ENCODE results near the gene PPP1R1C.

PPP1R1C gene

GRCh38 chr2:181978351-181979150 is 7.1 kb upstream of the PPP1R1C start:
- Histone ChIP-seq H3K4me1 (ENCODE audit: control insufficient read depth, low read length) (no peaks in the 10 kb centered on the region), H3K9me2 (replicated peaks; ENCODE audit: control insufficient read depth, low read length) (no peaks in the 10 kb centered on the region), H3K27me3 (ENCODE audit: control insufficient read depth, low read length) (no peaks in the 10 kb centered on the region), H3K36me3 (ENCODE audit: control insufficient read depth, low read length) (no peaks in the 10 kb centered on the region), H3K4me3 (ENCODE audit: low read length) (no peak overlapping the region), H3K4me2 (ENCODE audit: low read length) (no peak overlapping the region), H3K9me3 (ENCODE audit: control insufficient read depth, insufficient read depth, low read length) (no peaks in the 10 kb centered on the region), H4K20me1 (ENCODE audit: control insufficient read depth, insufficient read depth, low read depth, low read length) (no peaks in the 10 kb centered on the region), H3F3A (ENCODE audit: control insufficient read depth, insufficient read depth) (no peaks in the 10 kb centered on the region), H3K27ac (ENCODE audit: low read depth, low read length) (no peak overlapping the region), H3K79me2 (ENCODE audit: control insufficient read depth, low read length) (no peaks in the 10 kb centered on the region)
- no peak for TF ChIP-seq EZH2phosphoT487 (IDR thresholded peaks at IDR 0.05; ENCODE audit: borderline replicate concordance, low read length)

GRCh38 chr2:181984060-181984459 is 1.6 kb upstream of the PPP1R1C start:
- Histone ChIP-seq H3K27ac (ENCODE audit: low read depth, low read length) (no peak overlapping the region), H3K4me1 (ENCODE audit: control insufficient read depth, low read length) (peaks cover 3% of the 10 kb centered on the region), H3K9me2 (replicated peaks; ENCODE audit: control insufficient read depth, low read length) (no peaks in the 10 kb centered on the region), H3K9me3 (ENCODE audit: control insufficient read depth, insufficient read depth, low read length) (no peaks in the 10 kb centered on the region), H3K36me3 (ENCODE audit: control insufficient read depth, low read length) (no peaks in the 10 kb centered on the region), H3K4me2 (ENCODE audit: low read length) (no peak overlapping the region), H3K4me3 (ENCODE audit: low read length) (no peak overlapping the region), H3K79me2 (ENCODE audit: control insufficient read depth, low read length) (no peaks in the 10 kb centered on the region), H3K27me3 (ENCODE audit: control insufficient read depth, low read length) (no peaks in the 10 kb centered on the region), H3F3A (ENCODE audit: control insufficient read depth, insufficient read depth) (no peaks in the 10 kb centered on the region), H4K20me1 (ENCODE audit: control insufficient read depth, insufficient read depth, low read depth, low read length) (no peaks in the 10 kb centered on the region)
- TF ChIP-seq EZH2phosphoT487 (IDR thresholded peaks at IDR 0.05; ENCODE audit: borderline replicate concordance, low read length), result no peak
- TF ChIP-seq CTCF (IDR thresholded peaks at IDR 0.05; ENCODE audit: low read depth, low read length, poor library complexity, severe bottlenecking), result no peak

DNA sequence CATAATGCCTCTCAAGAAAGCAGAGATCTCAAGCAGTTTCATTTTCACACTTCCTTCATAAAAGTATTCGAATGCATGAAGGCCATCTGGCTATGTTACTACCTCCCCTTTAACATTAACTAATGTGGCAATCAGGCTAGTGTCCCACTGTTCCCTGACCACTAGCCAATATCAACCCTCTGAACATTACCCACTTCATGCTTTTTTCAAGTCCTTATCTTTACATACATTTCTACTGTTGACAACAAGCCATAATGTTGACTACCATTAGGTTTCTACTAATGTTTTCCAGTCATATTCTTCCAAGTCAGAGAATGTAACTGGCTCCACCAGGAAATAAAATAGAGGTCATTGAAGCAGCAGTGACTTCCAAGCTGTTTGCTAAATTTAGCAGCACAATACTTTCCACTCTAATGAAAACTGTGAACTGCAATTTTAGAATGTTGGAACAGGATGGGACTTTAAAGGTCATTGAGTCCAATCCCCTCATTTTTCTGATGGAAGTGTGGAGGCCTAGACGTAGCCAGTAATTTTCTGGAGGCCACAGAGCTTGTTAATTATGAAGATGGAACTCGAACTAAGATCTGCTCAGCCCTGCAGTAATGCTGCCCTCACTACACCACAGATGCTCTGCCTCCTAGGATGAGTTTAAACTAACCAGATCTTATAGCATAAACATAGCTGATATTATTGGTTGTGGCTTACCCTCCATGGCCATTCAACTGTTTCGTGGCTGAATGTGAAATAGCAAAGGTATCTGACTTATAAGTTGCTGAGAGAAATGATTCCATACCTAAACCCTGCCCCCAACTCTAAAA is 630 bp upstream of the PPP1R1C start:
- no peaks in the 10 kb centered on the region for H4K20me1 ChIP-seq (ENCODE audit: control insufficient read depth, insufficient read depth, low read depth, low read length)
- H3K4me2 ChIP-seq (ENCODE audit: low read length), result no peak overlapping the region
- no peaks in the 10 kb centered on the region for H3K36me3 ChIP-seq (ENCODE audit: control insufficient read depth, low read length)
- H3F3A ChIP-seq (ENCODE audit: control insufficient read depth, insufficient read depth), result no peaks in the 10 kb centered on the region
- peaks cover 13% of the 10 kb centered on the region for H3K4me1 ChIP-seq (ENCODE audit: control insufficient read depth, low read length)
- no peak overlapping the region for H3K4me3 ChIP-seq (ENCODE audit: low read length)
- no peaks in the 10 kb centered on the region for H3K9me3 ChIP-seq (ENCODE audit: control insufficient read depth, insufficient read depth, low read length)
- H3K9me2 ChIP-seq (replicated peaks; ENCODE audit: control insufficient read depth, low read length), result no peaks in the 10 kb centered on the region
- H3K27me3 ChIP-seq (ENCODE audit: control insufficient read depth, low read length), result no peaks in the 10 kb centered on the region
- no peak for TF ChIP-seq CTCF (IDR thresholded peaks at IDR 0.05; ENCODE audit: low read depth, low read length, poor library complexity, severe bottlenecking)
- TF ChIP-seq EZH2phosphoT487 (IDR thresholded peaks at IDR 0.05; ENCODE audit: borderline replicate concordance, low read length), result no peak
- no peak overlapping the region for H3K27ac ChIP-seq (ENCODE audit: low read depth, low read length)
- no peaks in the 10 kb centered on the region for H3K79me2 ChIP-seq (ENCODE audit: control insufficient read depth, low read length)
